Heart left ventricle (tissue), 16 donors: ENCODE results near the gene ASB10. TPM values are rescaled to one million over a fixed set of nuclear protein-coding genes. Genes with fewer than 3 reads are reported as not detected.
A peak's percentile ranks its signal among the peaks of the same experiment; 100 is the strongest.

ENCODE experiments used
- ATAC-seq, 4 donors: fragments of 200-7000 bp; cut with Tn5 transposase; one replicate each; pipeline ENCODE4 v1.9.1; 2020 to 2022; ENCODE audit warnings: moderate library complexity in 4 of 4, mild to moderate bottlenecking in 3 of 4, moderate number of reproducible peaks in 1 of 4
- DNase-seq, 5 donors: peaks; one replicate each; pipeline ENCODE4 v3.0.0-alpha.2; 2020
- H3K27ac ChIP-seq, 12 donors: fragments of 200-600 bp; sonication (generic) in 4 of 12; one replicate each; pipeline versions ENCODE4 v1.5.0 to v1.8.0; 2016 to 2022; ENCODE audit warnings: mild to moderate bottlenecking in 2 of 12
- H3K27me3 ChIP-seq, 9 donors: fragments of 200-600 bp; sonication (generic) in 2 of 9; one replicate each; pipeline versions ENCODE4 v1.5.1 to v1.8.0; 2016 to 2022; ENCODE audit warnings: mild to moderate bottlenecking in 3 of 9
- H3K36me3 ChIP-seq, 9 donors: fragments of 200-600 bp; sonication (generic) in 2 of 9; one replicate each; pipeline versions ENCODE4 v1.5.0 to v1.8.0; 2018 to 2022; ENCODE audit warnings: mild to moderate bottlenecking in 2 of 9
- H3K4me1 ChIP-seq, 12 donors: fragments of 200-600 bp; sonication (generic) in 4 of 12; one replicate each; pipeline versions ENCODE4 v1.5.0 to v1.8.0; 2016 to 2022; ENCODE audit warnings: mild to moderate bottlenecking in 3 of 12
- H3K4me3 ChIP-seq, 12 donors: fragments of 200-600 bp; sonication (generic) in 4 of 12; one replicate each; pipeline versions ENCODE4 v1.5.0 to v1.8.0; 2017 to 2022; ENCODE audit warnings: mild to moderate bottlenecking in 9 of 12, moderate library complexity in 4 of 12
- H3K9me3 ChIP-seq, 12 donors: fragments of 200-600 bp; sonication (generic) in 4 of 12; one replicate each; pipeline versions ENCODE4 v1.5.0 to v1.8.0; 2016 to 2022; ENCODE audit warnings: mild to moderate bottlenecking in 1 of 12
- CTCF ChIP-seq, 12 donors: fragments of 200-600 bp; sonication (generic) in 4 of 12; IDR thresholded peaks; one replicate each; pipeline versions ENCODE4 v1.5.0 to v1.8.0; 2018 to 2022; ENCODE audit warnings: antibody characterized with exemption in 12 of 12, mild to moderate bottlenecking in 5 of 12
- POLR2A ChIP-seq, 2 donors: fragments of 450-650 bp; IDR thresholded peaks; one replicate each; pipeline ENCODE4 v1.6.1; 2017; ENCODE audit warnings: antibody characterized with exemption in 2 of 2, mild to moderate bottlenecking in 2 of 2, moderate library complexity in 2 of 2
- WGBS, 4 donors: extraction: QIAGEN DNeasy Blood & Tissue Kit in 2 of 4; methylation state at CpG; one replicate each; pipeline versions ENCODE4 v1.1.5 to v1.1.7; 2013 to 2018; 5-methylcytosine and 5-hydroxymethylcytosine counted together
- intact Hi-C, 10 donors: fragments of 100-400 bp; cut with DNase I; formaldehyde crosslinking; loops; one replicate each; pipeline versions ENCODE4 v1.11.1 to v1.14.2; 2022
- long read RNA-seq, 3 donors: library from polyadenylated mRNA; unstranded; transcript quantifications; one replicate each; pipeline ENCODE4 v2.0.0, GENCODE V29; 2020 to 2021
- polyA plus RNA-seq, 2 donors: library from polyadenylated mRNA; stranded (reverse); fragments of 200-250 nt; gene quantifications; one replicate each; pipeline ENCODE4 v1.2.3, GENCODE V29; 2013
- total RNA-seq, 9 donors: library from RNA; depleted of rRNA in 2 of 9; stranded (reverse); fragments of >200 nt in 2 of 9; fragmentation: NEBNext Ultra II Directional in 3 of 9; extraction: Animal tissue kit (Norgen Biotek cat#: 25700) in 3 of 9; gene quantifications; one replicate each; pipeline versions ENCODE4 v1.1.0 to v1.2.4, GENCODE V29; 2016 to 2023
- donor health status: ischemic (EF 13 %, LVEDD 7.1; RV severe dilation, severe dysfunction).
- donor health status: healthy with polysubstance abuse.
- donor health status: DM: no; HTN: yes; CAD: no.
- donor health status: DM: no; HTN: no; CAD: no.
- donor health status: ischemic (EF 25% LVEDD 6.9; RV normal size, moderate dysfunction).
- donor health status: ischemic (EF 25% LVEDD 5.7; RV mildly dilated, moderate dysfunction).
- donor health status: healthy.
- donor health status: DM: yes; HTN: yes; CAD: no.
- donor health status: ischemic (EF 35%, LVEDD 5.7; RV mildly dilated, moderate dysfunction).
- donor health status: nonischemic (EF 11% LVEDD 7.7; RV severe dilation, severe dysfunction).
- donor health status: DM: yes; HTN: yes; CAD: no.
- donor health status: PGD.
- donor health status: ischemic (EF 29% LVEDD 5.4; RV normal size, mild dysfunction).
- donor health status: nonischemic (EF 23%, LVEDD 6.1; RV moderate dilation, normal function).

Gene ASB10
- total RNA-seq = 10 to 100 TPM; 13.1 to 36.4 (median 25.5) TPM
- 10 to 100 TPM in 1 of 2 donors, 1 to 10 TPM in 1; 6.9 to 37.1 TPM for polyA plus RNA-seq
- long read RNA-seq, donor 1, transcript ASB10-204 (6 exons, 1,694 nt) = minor isoform, 28 of 98 reads
- long read RNA-seq, donor 1, transcript ASB10-202 (6 exons, 1,738 nt) = major isoform, 43 of 98 reads
- long read RNA-seq, donor 1, partial matches to known transcripts = 21 of 98 reads
- long read RNA-seq, donor 1, other reads (novel, unspliced or antisense) = 6 of 98 reads
- long read RNA-seq, donor 2, transcript ASB10-202 (6 exons, 1,738 nt) = major isoform, 65 of 147 reads
- long read RNA-seq, donor 2, transcript ASB10-204 (6 exons, 1,694 nt) = minor isoform, 57 of 147 reads
- long read RNA-seq, donor 2, partial matches to known transcripts = 7 of 147 reads
- long read RNA-seq, donor 2, other reads (novel, unspliced or antisense) = 17 of 147 reads
- long read RNA-seq, donor 3, transcript ASB10-202 (6 exons, 1,738 nt) = major isoform, 28 of 41 reads
- long read RNA-seq, donor 3, partial matches to known transcripts = 4 of 41 reads
- long read RNA-seq, donor 3, other reads (novel, unspliced or antisense) = 6 of 41 reads

GRCh38 chr7:151186640-151187408 is at the start of gene ASB10:
Gene ASB10 (minus strand): TSS chr7:151187250. CDS start chr7:151187130, 120 bp downstream.
- WGBS, 4 donors = 39 to 57% (median 46%) methylated on average over 17 to 22 of the region's 22 CpGs
- peaks cover 0 to 22% (median 0%) of the 10 kb centered on the region in 12 donors for H3K4me1 ChIP-seq
- no peaks in the 10 kb centered on the region for H3K36me3 ChIP-seq
- DNase-seq (peak; percentile 46 to 77 (median 60)), ATAC-seq (peak; percentile 77 to 86 (median 85))
- intact Hi-C loops = loop anchor here in 1 of 10 donors (2.0 kb wide), 1 partner anchor 46 kb away; the partner anchor contains the start of gene CHPF2
- TF ChIP-seq CTCF (IDR thresholded peaks at IDR 0.05) (no peak), POLR2A (IDR thresholded peaks at IDR 0.05) (no peak)
- H3K9me3 ChIP-seq = no peaks in the 10 kb centered on the region
- peak within 1 kb of the TSS; percentile 28 to 96 (median 88) for H3K27ac ChIP-seq
- H3K4me3 ChIP-seq = peak within 1 kb of the TSS; percentile 23 to 52 (median 40)
- no peaks in the 10 kb centered on the region for H3K27me3 ChIP-seq

GRCh38 chr7:151236406-151236805 is 49.4 kb upstream of the ASB10 start:
- intact Hi-C loops = no loop called here
- 85 to 90% (median 89%) methylated on average over 13 of the region's 13 CpGs for WGBS, 4 donors
- no peak for DNase-seq
- H3K4me3 ChIP-seq = no peak overlapping the region
- H3K27me3 ChIP-seq = no peaks in the 10 kb centered on the region
- no peaks in the 10 kb centered on the region for H3K9me3 ChIP-seq
- no peak for ATAC-seq
- TF ChIP-seq POLR2A (IDR thresholded peaks at IDR 0.05) = no peak
- TF ChIP-seq CTCF (IDR thresholded peaks at IDR 0.05) = no peak
- no peak overlapping the region for H3K27ac ChIP-seq
- H3K4me1 ChIP-seq = peaks cover 0 to 48% (median 21%) of the 10 kb centered on the region in 12 donors
- peaks cover 0 to 73% (median 62%) of the 10 kb centered on the region in 9 donors for H3K36me3 ChIP-seq

GRCh38 chr7:151235091-151235787 is 48.2 kb upstream of the ASB10 start:
- Histone ChIP-seq H3K27ac (no peak overlapping the region), H3K4me1 (peaks cover 0 to 44% (median 22%) of the 10 kb centered on the region in 12 donors), H3K36me3 (peaks cover 0 to 62% (median 53%) of the 10 kb centered on the region in 9 donors), H3K4me3 (no peak overlapping the region), H3K27me3 (no peaks in the 10 kb centered on the region), H3K9me3 (no peaks in the 10 kb centered on the region)
- intact Hi-C loops = no loop called here
- TF ChIP-seq CTCF (IDR thresholded peaks at IDR 0.05) = no peak
- no peak for TF ChIP-seq POLR2A (IDR thresholded peaks at IDR 0.05)
- 84 to 87% (median 86%) methylated on average over 18 to 28 of the region's 28 CpGs for WGBS, 4 donors
- ATAC-seq = no peak
- DNase-seq = no peak
